NCI-H748 (cell line): ENCODE data around the gene CCBE1.
"Not testable (repeated sequence)": the region's sequence is repeated elsewhere in the genome, so short reads cannot be mapped to it uniquely, and the experiment has no call there.

ENCODE experiments used
- DNase-seq: peaks from one replicate; lab custom pipeline; 2025; ENCODE audit not compliant: unreplicated experiment; lab: John Stamatoyannopoulos, UW

CCBE1 gene

DNA sequence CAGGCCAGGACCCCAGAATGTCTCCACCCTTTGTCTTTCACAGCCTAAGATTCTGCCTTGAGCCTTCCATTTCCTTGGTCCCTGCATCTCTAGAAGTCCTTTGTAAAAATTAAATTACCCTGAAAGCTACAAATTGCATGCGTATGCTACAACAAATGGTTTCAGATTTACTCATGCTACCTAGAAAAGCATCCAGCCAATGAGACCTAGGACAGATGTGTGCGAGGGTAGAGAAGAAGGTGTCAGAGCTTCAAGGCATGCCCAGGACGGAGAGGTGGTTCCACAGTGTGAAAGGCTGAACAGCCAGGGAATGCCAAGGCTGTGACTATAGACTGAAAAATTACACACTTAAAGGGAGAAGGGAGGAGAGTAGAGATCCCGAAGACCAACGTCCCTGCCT lies 40.2 kb downstream of the CCBE1 start:
- no peak for DNase-seq

DNA sequence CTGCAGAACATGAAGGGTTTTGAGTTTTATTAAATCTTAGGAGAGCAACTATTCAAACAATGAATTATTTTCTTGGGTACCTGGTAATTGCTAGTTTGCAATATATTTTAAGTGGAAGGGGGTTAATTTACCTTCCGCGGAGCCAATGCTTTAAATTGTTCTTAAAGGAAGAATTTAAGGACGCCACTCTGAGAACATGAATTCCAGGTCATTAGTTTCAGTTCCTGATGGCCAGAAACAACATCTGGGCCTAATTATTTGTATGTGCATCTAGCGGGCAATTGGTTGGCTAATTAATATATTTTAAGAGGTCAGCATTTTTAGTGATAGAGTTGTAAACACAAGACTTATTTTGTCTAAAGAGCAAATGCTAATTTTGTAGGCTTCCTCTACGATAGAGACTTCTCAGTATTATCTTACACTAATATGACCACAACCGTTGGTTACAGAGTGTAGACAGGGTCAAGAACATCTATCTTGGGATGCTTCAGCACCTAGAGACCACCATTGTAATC lies 40.8 kb downstream of the CCBE1 start:
- no peak for DNase-seq

DNA sequence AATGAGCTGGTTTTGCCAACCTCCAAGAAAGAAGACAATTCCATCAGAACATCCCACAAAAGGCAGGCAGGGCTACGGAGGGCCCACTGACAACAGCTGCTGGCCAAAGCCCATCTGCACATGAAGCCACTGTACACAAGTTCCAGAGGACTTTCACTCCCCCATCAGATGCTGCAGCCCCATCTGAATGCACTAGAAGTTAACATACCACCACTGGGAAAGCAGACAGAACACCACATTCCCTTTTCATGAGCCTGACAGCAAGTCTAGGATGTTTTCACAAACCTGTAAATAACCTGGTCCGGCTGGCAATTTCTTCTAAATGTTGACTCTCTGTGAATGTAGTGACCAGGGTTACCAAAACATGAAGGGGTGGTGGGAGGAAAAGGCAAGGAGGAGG lies 41.5 kb downstream of the CCBE1 start:
- no peak for DNase-seq

DNA sequence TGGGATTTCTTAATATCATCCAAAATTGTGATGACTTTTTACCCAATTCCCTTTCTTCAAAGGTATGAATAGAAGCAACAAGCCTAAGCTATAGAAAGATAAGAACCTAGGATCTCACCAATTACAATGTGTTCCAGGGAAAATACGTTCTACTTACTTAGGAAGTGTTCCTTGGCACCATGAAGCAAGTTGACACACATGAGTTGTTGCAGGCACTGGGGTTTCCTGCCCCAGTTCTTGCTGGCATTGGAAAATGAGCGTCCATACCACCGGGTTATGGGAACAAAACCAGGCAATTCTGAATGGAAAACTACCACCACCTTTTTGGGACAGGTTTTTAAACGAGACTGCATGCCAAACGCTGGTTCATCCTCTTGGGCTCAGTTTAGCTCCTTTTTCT lies 46.2 kb downstream of the CCBE1 start:
- no peak for DNase-seq

DNA sequence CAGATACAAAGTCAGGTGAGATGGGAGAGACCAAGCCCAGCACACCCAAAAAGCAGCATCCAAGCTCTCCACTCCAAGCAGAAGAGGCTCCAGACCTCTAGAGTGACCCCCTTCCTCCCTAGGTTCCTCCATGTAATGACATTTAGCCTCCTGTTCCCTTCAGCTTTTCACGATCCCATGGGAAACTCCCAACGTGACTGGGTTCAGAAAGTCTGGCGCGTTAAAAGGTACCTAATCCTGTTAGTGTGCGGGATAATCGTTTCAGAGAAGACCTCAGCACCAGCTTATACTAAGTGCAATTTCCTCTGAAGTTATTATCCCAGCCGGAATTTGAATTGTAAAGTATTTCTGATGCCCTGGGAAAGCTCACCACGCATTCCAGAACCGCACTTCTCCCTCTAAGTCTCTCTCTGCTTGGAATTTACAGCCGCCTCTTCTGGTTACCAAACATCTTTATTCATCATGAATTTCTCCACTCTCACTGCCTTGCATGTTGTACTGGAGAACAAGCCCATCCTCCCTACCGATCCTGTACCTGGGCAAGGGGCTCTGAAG lies 46.9 kb downstream of the CCBE1 start:
- DNase-seq = no peak

DNA sequence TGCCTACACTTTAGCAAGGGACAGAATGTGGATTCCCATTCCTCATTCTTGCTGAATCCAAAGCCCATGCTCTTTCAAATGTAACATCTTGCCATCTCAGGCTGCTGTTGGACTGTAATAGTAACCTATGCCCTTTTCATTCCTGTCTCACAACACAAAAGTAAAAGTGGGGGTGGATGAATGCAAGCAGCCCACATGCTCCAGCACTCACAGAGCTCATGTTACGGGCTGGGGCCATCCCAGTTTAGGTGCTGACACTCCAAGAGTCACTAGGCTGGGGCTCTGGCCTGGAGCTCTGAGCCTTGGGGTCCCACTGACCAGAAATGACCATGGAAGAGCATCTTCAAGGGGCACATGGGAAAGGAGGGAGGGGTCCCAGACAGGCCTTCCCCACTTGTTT lies 47.6 kb downstream of the CCBE1 start:
- DNase-seq = no peak

DNA sequence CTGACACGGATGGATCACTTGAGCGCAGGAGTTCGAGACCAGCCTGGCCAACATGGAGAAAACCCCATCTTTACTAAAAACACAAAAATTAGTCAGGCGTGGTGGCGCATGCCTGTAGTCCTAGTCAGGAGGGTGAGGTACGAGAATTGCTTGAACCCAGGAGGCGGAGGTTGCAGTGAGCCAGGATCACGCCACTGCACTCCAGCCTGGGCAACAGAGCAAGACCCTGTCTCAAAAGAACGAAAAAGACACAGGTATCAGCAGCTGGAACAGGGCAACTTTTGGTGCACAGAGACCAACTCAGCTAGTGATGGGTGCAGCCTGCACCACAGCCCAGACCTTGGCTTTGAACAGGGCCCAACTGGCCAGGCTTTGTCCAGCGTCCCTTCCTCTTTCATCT lies 48.8 kb downstream of the CCBE1 start:
- DNase-seq = not testable (repeated sequence)

DNA sequence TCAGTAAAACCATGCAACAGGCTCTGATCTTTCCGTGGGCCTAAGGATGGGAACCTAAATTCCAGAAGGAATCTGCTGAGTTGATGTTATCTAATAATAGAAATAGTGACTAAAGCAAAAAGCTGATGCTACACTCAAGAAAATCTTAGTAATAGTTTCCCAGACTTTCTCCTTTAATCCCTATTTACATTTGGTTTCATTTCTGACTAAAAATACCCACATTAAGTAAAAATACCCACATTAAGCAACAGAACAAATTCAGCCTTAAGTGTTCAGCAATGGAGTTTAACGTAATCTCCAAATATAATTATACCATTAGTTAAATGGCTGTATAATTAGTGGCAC lies 50.3 kb downstream of the CCBE1 start:
- no peak for DNase-seq

DNA sequence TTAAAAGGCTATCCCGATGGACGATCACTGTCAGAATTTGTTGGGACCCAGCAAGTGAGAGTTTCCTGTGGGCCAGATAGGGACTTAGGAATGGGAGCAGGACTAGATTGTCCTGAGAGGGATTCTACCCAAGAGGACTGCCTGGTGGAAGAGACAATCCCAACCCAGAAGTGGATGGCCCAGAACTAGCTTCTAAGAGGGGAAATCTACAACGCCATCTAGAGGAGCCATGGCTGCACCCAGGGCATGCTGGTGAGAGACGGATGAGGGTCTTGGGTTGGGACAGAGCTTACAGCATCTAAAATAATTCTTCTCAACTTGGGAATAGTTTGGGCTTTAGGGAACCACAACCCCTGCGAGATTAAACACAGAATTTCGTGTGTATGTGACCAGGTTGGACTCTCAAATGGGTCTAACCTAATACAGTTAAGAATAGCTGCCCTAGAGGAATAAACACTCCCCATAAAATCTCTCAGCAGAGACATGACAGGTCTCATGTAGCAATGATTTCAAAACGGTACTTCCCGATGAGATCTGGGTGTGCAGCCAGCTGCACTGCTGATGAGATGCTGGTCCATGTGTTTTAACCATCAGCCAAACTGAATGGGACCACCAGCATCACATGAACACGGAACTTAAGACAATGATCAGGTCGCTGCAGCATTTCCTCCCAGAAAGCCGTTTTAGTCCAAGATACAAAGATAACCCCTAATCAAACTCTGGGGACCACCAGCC lies 50.8 kb downstream of the CCBE1 start:
- DNase-seq = no peak

DNA sequence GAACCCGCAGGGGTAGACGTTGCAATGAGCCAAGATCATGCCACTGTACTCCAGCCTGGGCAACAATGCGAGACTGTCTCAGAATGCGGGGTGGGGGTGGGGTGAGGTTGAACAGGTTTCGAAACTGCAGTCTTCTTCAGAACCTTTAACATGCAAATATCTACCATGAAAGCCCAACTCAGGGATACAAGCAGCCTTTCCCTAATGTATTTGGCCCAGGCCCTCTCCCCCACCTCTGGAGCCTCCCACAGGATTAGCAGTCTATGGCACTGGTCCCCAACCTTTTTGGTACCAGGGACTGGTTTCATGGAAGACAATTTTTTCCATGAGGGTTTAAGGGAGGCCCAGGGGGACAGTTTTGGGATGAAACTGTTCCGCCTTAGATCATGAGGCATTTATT lies 53.5 kb downstream of the CCBE1 start:
- DNase-seq = no peak

DNA sequence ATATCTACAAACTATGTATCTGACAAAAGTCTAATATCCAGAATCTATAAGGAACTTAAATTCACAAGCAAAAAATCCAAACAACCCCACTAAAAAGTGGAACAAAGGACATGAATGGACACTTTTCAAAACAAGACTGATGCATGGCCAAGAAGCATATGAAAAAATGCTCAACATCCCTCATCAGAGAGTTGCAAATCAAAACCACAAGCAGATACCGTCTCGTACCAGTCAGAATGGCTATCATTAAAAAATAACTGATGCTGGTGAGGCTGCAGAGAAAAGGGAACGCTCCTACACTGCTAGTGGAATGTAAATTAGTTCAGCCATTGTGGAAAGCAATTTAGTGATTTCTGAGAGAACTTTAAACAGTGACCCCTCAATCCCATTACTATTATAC lies 56.5 kb downstream of the CCBE1 start:
- DNase-seq = no peak

DNA sequence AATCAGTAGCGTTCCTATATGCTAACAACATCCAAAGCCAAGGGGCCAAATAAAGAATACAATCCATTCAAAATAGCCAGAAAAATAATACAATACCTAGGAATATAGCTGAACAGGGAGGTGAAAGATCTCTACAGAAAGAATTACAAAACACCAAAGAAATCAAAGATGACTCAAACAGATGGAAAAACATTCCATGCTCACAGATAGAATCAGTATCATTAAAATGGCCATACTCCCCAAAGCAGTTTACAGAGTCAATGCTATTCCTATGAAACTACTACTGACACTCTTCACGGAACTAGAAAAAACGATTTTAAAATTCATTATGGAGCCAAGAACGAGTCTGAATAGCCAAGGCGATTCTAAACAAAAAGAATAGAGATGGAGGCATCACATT lies 57.4 kb downstream of the CCBE1 start:
- DNase-seq = no peak

DNA sequence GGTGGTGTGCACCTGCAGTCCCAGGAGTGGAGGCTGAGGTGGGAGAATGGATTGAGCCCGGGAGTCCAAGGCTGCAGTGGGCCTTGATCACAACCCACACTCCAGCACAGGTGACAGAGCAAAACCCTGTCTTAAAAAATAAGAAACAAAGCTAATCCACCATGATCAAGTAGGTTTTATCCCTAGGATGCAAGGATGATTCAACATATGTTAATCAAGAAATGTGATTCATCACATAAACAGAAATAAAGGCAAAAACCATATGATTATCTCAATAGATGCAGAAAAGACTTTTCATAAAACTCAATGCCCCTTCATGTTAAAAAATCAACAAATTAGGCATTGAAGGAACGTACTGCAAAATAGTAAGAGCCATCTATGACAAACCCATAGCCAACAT lies 58.1 kb downstream of the CCBE1 start:
- no peak for DNase-seq

DNA sequence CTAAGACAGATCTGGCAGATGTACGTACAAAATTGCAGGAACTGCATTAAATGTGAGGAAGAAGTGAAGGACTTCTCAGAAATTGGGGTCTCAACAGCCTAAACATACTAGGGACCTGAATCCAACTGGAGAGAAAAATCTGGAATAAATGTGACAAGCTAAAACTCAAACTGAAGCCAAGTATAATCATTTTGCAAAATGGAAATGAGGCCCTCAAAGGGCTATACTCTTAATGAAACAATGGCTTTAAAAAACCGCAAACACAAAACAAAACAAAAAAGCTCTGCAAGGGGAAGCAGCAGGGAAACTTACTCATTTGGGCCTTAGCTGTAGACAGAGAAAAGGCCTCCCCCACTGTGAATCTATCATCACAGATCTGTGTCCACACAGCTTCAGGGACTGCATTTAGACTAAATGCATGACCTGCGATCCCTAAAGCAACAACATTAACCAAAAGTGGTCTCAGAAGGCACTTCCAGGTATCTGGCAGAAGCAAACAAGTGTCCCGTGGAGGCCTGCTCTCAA lies 63.2 kb downstream of the CCBE1 start:
- DNase-seq = peak; percentile 36

DNA sequence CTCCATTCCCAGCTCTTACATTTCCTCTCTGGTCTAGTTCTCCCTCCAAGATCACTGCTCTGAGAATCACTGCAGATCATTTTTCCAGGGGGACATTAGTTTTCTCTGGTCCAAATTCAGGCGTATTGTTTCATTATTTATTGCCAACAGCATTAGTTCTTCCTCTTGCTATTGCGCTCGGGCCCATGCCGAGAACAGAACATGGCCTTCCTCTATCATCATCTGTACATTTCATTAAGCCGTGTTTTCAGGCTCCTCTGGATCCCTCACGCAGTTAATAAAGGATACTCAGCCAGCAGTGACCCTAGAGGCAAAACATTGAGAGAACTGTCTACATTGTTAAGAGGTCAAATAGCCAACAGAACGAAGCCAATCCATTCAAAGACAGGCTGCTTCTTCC lies 63.9 kb downstream of the CCBE1 start:
- no peak for DNase-seq

DNA sequence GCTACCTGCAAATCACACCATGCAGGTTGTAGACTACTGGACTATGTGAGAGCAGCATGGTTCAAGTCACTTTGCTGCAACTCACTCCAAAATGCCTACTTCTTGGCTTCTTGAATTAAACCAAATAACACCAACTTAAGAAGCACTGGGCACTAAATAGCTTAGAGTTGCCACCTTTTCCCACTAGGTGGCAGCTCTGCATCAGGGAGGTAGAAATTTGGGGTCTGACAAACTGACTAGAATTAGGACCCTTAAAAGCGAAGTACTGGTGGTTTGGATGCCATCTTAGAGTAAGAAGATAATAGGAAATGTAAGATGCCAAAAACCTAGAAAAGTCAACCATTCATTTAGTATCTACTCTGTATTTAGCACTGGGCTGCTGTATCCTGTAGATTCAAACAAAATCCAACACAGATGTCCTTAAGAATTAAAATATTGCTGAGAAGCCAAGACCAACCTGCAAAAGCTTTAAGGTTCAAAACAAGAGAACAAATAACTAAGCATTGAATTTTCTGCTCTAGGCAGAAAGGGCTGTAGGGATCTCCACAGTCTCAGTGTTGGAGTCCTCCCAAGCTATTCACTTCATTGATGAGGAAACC lies 65.5 kb downstream of the CCBE1 start:
- peak; percentile 41 for DNase-seq

DNA sequence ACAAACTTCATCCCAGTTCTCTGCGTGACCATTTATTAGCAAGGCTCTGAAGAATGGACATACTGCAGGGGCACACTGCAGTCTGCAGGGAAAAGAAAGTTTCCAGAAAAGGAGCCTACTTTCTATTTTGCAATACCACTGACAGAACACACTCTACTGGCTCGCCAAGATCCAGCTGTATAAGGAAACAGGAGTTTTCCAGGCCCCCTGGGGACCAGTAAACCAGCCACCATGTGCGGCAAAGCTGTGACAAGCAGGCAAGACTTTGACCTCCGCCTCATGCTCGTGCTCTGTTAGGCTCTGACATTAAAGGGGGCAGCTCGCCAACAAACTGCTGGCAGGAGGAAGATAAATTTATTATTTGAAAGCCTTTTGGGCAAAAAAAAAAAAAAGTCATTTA lies 67.3 kb downstream of the CCBE1 start:
- no peak for DNase-seq

DNA sequence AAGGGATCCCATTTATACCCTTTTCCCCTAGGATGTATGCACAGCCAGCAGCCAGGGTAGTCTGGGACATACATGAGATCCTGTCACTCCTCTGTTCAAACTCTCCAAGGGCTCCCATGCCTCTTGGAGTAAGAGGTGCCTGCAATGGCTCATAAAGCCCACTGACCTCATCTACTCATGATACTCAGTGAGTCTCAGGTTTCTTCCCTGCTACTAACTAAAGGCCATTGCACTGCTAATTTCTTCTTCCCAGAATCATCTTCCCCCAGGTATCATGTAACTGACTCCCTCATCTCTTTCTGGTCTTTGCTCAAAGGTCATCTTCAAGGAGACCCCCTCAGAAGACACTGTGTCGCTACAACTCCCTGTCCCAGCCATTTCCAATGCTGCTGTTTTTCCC lies 68.2 kb downstream of the CCBE1 start:
- DNase-seq = no peak

DNA sequence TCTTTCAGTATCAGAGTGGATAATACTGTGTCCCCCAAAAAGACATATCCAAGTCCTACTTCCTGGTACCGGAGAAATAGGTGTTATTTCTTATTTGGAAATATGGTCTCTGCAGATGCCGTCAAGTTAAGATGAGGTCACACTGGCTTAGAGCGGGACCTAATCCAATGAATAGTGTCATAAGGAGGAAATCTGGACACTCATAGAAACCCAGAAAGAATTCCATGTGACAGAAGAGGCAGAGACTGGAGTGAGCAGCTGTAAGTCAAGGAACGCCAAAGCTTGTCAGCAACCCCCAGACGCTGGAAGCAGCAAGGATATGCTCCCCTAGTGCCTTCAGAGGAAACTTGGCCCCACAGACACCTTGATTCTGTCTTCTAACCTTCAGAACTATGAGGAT lies 69.8 kb downstream of the CCBE1 start:
- no peak for DNase-seq

DNA sequence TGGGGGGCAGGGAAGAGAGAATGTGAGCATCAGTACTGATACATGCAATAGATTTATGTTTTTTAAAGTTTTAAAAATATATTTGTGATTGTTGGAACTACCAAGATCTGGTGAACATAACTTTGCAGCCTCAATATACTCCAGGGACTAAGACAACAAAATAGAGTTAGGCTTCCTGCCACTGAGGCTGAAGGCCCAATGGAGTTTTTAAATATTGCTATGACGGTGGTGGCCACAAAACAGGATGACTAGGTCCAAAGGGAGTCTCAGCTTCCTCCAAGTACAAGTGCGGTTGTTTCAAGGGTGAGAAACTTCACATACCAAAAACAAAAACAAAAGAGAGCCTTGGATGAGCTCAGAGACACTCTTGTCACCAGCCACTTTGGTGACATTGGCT lies 72.9 kb downstream of the CCBE1 start:
- DNase-seq = no peak

DNA sequence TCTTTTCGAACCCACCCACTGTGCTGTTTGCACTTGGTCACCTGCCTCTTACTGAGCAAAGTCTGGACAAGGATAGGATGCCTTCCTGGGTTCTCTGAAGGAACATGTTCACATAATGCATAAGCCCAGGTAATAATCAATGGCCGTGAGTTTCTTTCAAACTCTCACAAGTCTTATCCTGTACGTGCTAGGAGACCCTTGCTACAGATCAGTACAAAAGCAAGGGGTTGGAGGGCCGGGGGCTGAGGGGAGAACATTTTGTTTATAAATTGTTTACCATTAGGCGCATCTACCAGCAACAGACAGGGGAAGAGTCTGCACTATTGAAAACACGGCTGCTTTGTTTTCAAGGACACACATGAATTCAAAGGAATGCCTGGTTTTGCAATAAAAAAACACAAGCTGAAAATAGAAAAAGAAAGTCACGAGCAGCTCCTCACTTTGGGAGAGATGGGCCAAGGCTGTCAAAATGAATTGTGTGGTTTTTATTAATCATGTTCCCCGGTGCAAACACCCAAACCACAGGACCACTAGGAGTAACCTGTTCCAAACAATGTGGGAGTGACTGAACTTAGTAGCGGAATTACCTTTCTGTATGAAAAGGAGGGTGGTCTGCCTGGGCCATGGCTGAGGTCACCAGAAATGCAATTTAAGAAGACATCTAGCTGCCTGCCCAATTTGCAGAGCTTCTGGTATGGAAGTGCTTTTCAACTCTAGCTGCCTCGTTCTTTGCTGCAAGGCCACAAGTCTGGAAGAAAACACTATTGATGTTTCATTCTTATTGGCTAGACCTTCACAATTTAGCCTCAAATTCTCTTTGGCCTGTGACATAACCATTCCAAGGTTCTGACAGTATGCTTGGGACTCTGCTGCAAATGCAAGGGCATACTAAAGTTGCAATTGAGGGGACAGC lies 73.5 kb downstream of the CCBE1 start:
- DNase-seq = peak; percentile 29
